ENCODE measurements around the gene RASGEF1C.

GRCh38 chr5:180193749-180194375 lies 15.1 kb downstream of the RASGEF1C start:
- TF ChIP-seq, protein P1, sequence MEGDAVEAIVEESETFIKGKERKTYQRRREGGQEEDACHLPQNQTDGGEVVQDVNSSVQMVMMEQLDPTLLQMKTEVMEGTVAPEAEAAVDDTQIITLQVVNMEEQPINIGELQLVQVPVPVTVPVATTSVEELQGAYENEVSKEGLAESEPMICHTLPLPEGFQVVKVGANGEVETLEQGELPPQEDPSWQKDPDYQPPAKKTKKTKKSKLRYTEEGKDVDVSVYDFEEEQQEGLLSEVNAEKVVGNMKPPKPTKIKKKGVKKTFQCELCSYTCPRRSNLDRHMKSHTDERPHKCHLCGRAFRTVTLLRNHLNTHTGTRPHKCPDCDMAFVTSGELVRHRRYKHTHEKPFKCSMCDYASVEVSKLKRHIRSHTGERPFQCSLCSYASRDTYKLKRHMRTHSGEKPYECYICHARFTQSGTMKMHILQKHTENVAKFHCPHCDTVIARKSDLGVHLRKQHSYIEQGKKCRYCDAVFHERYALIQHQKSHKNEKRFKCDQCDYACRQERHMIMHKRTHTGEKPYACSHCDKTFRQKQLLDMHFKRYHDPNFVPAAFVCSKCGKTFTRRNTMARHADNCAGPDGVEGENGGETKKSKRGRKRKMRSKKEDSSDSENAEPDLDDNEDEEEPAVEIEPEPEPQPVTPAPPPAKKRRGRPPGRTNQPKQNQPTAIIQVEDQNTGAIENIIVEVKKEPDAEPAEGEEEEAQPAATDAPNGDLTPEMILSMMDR (IDR thresholded peaks at IDR 0.05): no peak
- no peak for TF ChIP-seq POLR2A (IDR thresholded peaks at IDR 0.05)
- no peak for TF ChIP-seq POLR2AphosphoS5 (IDR thresholded peaks at IDR 0.05)
